ENCODE data around the gene TASL. TPM values are rescaled to one million over a fixed set of nuclear protein-coding genes. Genes with fewer than 3 reads are reported as not detected.
A peak's percentile ranks its signal among the peaks of the same experiment; 100 is the strongest.

Gene TASL
- total RNA-seq, 1 experiment from 2014 or later = not detected

DNA sequence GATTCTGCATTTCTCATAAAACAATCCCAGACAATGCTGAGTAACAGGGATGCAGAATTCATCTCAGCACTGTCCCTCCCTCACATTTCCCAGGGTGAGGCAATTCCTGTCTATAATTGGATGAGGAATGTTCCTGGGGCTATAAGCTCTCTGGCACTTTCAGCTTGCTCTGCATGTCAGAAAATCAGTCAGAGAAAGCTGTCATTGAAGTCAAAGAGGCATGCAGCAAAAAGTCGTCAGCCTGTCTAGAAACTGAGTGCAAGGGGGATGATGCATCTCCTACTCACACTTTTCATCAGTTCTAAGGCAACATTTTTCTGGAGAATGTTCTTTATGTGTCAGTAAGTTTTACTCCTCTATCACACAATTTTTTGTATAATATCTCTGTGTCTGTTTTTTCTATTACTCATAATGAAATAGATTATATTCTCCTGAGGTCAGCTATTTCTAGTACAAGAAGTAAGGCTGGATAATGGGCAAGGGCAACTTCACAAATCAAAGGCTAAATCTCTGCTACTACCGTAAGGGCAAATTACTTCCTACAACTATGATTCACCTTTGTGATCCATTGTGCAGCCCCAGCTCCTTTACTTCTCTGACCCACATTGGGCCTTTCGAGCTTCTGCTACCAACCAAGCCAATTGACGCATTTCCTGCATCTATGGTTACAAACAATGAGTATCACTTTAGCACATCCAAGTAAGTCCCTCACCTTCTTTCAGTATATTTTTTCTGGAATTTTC lies 56.0 kb downstream of the TASL start:
- Histone ChIP-seq H3K27ac (ENCODE audit: low read length) (no peak overlapping the region), H3K4me1 (ENCODE audit: control insufficient read depth, insufficient read depth, low read length) (no peaks in the 10 kb centered on the region), H3K36me3 (ENCODE audit: control insufficient read depth, insufficient read depth, low read length) (no peaks in the 10 kb centered on the region), H3K9me3 (ENCODE audit: control insufficient read depth, insufficient read depth, low read depth, low read length) (no peaks in the 10 kb centered on the region), H3K27me3 (ENCODE audit: control insufficient read depth, insufficient read depth, low read length) (no peaks in the 10 kb centered on the region), H3K4me3 (ENCODE audit: low read depth in 2 of 2, low read length in 2 of 2) (no peak overlapping the region)
- DNase-seq (ENCODE audit: low read depth, low spot score) (no peak), ATAC-seq (no peak)
- TF ChIP-seq POLR2AphosphoS5 (IDR thresholded peaks at IDR 0.05; ENCODE audit: low read depth, low read length) (no peak), TCF7L2 (IDR thresholded peaks at IDR 0.05; ENCODE audit: low read depth, low read length) (no peak)
- TF ChIP-seq, protein P1, sequence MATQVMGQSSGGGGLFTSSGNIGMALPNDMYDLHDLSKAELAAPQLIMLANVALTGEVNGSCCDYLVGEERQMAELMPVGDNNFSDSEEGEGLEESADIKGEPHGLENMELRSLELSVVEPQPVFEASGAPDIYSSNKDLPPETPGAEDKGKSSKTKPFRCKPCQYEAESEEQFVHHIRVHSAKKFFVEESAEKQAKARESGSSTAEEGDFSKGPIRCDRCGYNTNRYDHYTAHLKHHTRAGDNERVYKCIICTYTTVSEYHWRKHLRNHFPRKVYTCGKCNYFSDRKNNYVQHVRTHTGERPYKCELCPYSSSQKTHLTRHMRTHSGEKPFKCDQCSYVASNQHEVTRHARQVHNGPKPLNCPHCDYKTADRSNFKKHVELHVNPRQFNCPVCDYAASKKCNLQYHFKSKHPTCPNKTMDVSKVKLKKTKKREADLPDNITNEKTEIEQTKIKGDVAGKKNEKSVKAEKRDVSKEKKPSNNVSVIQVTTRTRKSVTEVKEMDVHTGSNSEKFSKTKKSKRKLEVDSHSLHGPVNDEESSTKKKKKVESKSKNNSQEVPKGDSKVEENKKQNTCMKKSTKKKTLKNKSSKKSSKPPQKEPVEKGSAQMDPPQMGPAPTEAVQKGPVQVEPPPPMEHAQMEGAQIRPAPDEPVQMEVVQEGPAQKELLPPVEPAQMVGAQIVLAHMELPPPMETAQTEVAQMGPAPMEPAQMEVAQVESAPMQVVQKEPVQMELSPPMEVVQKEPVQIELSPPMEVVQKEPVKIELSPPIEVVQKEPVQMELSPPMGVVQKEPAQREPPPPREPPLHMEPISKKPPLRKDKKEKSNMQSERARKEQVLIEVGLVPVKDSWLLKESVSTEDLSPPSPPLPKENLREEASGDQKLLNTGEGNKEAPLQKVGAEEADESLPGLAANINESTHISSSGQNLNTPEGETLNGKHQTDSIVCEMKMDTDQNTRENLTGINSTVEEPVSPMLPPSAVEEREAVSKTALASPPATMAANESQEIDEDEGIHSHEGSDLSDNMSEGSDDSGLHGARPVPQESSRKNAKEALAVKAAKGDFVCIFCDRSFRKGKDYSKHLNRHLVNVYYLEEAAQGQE (IDR thresholded peaks at IDR 0.05; ENCODE audit: insufficient read depth in 1 of 2, low read depth in 2 of 2, low read length in 1 of 2) = no peak
- in situ Hi-C loops (cut with HindIII; ENCODE audit: low pct_unique_long_range_greater_than_20kb, low sequenced_read_pairs) (no loop called here), intact Hi-C loops (cut with micrococcal nuclease; ENCODE audit: unreplicated experiment) (no loop called here)
- no TSS peak for BruUV-seq (replicated peaks)
- POLR2A ChIA-PET = no interaction called here
- CTCF ChIA-PET = no interaction called here

DNA sequence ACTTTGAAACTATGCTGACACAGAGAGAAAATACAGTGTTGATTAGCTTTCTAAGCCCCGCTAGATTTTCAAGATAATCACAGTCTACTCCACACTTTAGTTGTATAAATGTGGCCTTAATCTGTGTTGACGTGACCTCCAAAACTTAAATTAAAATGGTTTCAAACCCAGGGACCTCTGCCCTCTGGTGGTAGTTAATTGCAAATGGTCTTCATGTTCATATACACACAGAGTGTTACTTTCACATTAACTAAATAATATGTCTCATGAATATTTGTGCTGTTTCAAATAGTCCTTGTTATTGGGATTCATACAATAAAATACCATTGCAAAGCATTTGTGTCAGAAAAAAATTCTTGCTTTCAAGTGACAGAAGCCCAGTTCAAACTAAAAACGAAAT lies 64.3 kb downstream of the TASL start:
- TF ChIP-seq, protein P1 (IDR thresholded peaks at IDR 0.05; ENCODE audit: insufficient read depth in 1 of 2, low read depth in 2 of 2, low read length in 1 of 2) = no peak
- TF ChIP-seq, protein P2, sequence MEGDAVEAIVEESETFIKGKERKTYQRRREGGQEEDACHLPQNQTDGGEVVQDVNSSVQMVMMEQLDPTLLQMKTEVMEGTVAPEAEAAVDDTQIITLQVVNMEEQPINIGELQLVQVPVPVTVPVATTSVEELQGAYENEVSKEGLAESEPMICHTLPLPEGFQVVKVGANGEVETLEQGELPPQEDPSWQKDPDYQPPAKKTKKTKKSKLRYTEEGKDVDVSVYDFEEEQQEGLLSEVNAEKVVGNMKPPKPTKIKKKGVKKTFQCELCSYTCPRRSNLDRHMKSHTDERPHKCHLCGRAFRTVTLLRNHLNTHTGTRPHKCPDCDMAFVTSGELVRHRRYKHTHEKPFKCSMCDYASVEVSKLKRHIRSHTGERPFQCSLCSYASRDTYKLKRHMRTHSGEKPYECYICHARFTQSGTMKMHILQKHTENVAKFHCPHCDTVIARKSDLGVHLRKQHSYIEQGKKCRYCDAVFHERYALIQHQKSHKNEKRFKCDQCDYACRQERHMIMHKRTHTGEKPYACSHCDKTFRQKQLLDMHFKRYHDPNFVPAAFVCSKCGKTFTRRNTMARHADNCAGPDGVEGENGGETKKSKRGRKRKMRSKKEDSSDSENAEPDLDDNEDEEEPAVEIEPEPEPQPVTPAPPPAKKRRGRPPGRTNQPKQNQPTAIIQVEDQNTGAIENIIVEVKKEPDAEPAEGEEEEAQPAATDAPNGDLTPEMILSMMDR (IDR thresholded peaks at IDR 0.05) = peak; percentile 51; the same call in 1 of the 2 replicates
- TF ChIP-seq POLR2AphosphoS5 (IDR thresholded peaks at IDR 0.05; ENCODE audit: low read depth, low read length) = no peak
- no TSS peak for BruUV-seq (replicated peaks)
- ChIA-PET CTCF (no interaction called here), POLR2A (no interaction called here)
- H3K36me3 ChIP-seq (ENCODE audit: control insufficient read depth, insufficient read depth, low read length) = no peaks in the 10 kb centered on the region
- H3K27me3 ChIP-seq (ENCODE audit: control insufficient read depth, insufficient read depth, low read length) = no peaks in the 10 kb centered on the region
- no peaks in the 10 kb centered on the region for H3K4me1 ChIP-seq (ENCODE audit: control insufficient read depth, insufficient read depth, low read length)
- in situ Hi-C loops (cut with HindIII; ENCODE audit: low pct_unique_long_range_greater_than_20kb, low sequenced_read_pairs) = no loop called here
- H3K4me3 ChIP-seq (ENCODE audit: low read depth in 2 of 2, low read length in 2 of 2) = no peak overlapping the region
- no peaks in the 10 kb centered on the region for H3K9me3 ChIP-seq (ENCODE audit: control insufficient read depth, insufficient read depth, low read depth, low read length)
- no peak overlapping the region for H3K27ac ChIP-seq (ENCODE audit: low read length)
- no peak for ATAC-seq
- DNase-seq (ENCODE audit: low read depth, low spot score) = no peak
- intact Hi-C loops (cut with micrococcal nuclease; ENCODE audit: unreplicated experiment) = no loop called here

Other genes starting within 250 kb of the TASL start
- 1.7 TPM for gene GK, start 75.7 kb upstream of the TASL start, total RNA-seq (2021; ENCODE audit: unreplicated experiment)

All from Panc1 (cell line).